ENCODE data around the gene SLC19A2. TPM values are rescaled to one million over a fixed set of nuclear protein-coding genes. Genes with fewer than 3 reads are reported as not detected.
"Not testable (repeated sequence)": the region's sequence is repeated elsewhere in the genome, so short reads cannot be mapped to it uniquely, and the experiment has no call there.

Gene SLC19A2
- total RNA-seq, 1 donor from 2014 or later = 36.7 TPM

- Histone ChIP-seq H3K4me1 (peaks cover 0 to 23% of the 10 kb centered on the region in 2 donors), H3K27me3 (no peaks in the 10 kb centered on the region), H3K4me3 (no peak overlapping the region), H3K36me3 (no peaks in the 10 kb centered on the region), H3K9me3 (no peaks in the 10 kb centered on the region), H3K27ac (no peak overlapping the region)
- DNase-seq (ENCODE audit: low spot score in 2 of 2) = no peak
- no peak for TF ChIP-seq CTCF (IDR thresholded peaks at IDR 0.05)
- intact Hi-C loops (cut with DNase I) = no loop called here
Observed at GRCh38 chr1:169507413-169507812, 21.7 kb upstream of the SLC19A2 start.

- H3K4me3 ChIP-seq; intact Hi-C loops (cut with DNase I); DNase-seq (ENCODE audit: low spot score in 2 of 2); H3K4me1 ChIP-seq; H3K36me3 ChIP-seq; H3K27ac ChIP-seq; H3K9me3 ChIP-seq; H3K27me3 ChIP-seq: not testable (repeated sequence)
Observed at GRCh38 chr1:169503601-169504000, 17.9 kb upstream of the SLC19A2 start.

- H3K27me3 ChIP-seq = no peaks in the 10 kb centered on the region
- TF ChIP-seq CTCF (IDR thresholded peaks at IDR 0.05) = no peak
- no peak overlapping the region for H3K27ac ChIP-seq
- no peaks in the 10 kb centered on the region for H3K4me1 ChIP-seq
- intact Hi-C loops (cut with DNase I) = no loop called here
- H3K9me3 ChIP-seq = no peaks in the 10 kb centered on the region
- H3K4me3 ChIP-seq = no peak overlapping the region
- no peaks in the 10 kb centered on the region for H3K36me3 ChIP-seq
- DNase-seq (ENCODE audit: low spot score in 2 of 2) = no peak
Observed at GRCh38 chr1:169499807-169500206, 14.1 kb upstream of the SLC19A2 start.

GRCh38 chr1:169497317-169497716, 11.6 kb upstream of the SLC19A2 start:
- no peak overlapping the region for H3K27ac ChIP-seq
- no peaks in the 10 kb centered on the region for H3K9me3 ChIP-seq
- intact Hi-C loops (cut with DNase I) = no loop called here
- DNase-seq (ENCODE audit: low spot score in 2 of 2) = no peak
- H3K36me3 ChIP-seq = no peaks in the 10 kb centered on the region
- H3K27me3 ChIP-seq = no peaks in the 10 kb centered on the region
- H3K4me1 ChIP-seq = no peaks in the 10 kb centered on the region
- no peak for TF ChIP-seq CTCF (IDR thresholded peaks at IDR 0.05)
- no peak overlapping the region for H3K4me3 ChIP-seq

GRCh38 chr1:169495916-169496315, 10.2 kb upstream of the SLC19A2 start:
- H3K27ac ChIP-seq = no peak overlapping the region
- no peaks in the 10 kb centered on the region for H3K4me1 ChIP-seq
- no peak for DNase-seq (ENCODE audit: low spot score in 2 of 2)
- TF ChIP-seq CTCF (IDR thresholded peaks at IDR 0.05) = no peak
- intact Hi-C loops (cut with DNase I) = no loop called here
- no peaks in the 10 kb centered on the region for H3K27me3 ChIP-seq
- no peaks in the 10 kb centered on the region for H3K9me3 ChIP-seq
- no peak overlapping the region for H3K4me3 ChIP-seq
- no peaks in the 10 kb centered on the region for H3K36me3 ChIP-seq

- TF ChIP-seq CTCF (IDR thresholded peaks at IDR 0.05) = no peak
- intact Hi-C loops (cut with DNase I) = no loop called here
- DNase-seq (ENCODE audit: low spot score in 2 of 2) = no peak
Observed at GRCh38 chr1:169495046-169495775, 9.5 kb upstream of the SLC19A2 start.

More at GRCh38 chr1:169495046-169495775, 9.5 kb upstream of the SLC19A2 start:
- H3K27me3 ChIP-seq = no peaks in the 10 kb centered on the region
- no peaks in the 10 kb centered on the region for H3K4me1 ChIP-seq
- no peaks in the 10 kb centered on the region for H3K36me3 ChIP-seq
- H3K27ac ChIP-seq = no peak overlapping the region
- H3K4me3 ChIP-seq = no peak overlapping the region
- no peaks in the 10 kb centered on the region for H3K9me3 ChIP-seq
